Measurements from ENCODE around the gene DIP2A.

The DIP2A gene

DNA sequence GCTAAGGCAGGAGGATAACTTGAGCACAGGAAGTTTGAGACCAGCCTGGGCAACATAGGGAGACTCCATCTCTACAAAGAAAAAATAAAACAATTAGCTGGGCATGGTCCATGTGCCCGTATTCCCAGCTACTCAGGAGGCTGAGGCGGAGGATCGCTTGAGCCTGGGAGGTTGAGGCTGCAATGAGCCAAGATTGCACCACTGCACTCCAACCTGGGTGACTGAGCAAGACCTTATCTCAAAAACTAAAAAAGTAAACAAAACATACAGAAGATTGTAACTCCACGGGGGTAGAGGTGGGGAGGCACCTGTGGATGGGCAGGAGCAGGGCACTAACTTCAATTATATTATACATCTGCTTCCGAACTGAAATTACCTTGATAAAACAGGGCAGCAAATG lies 141.6 kb downstream of the DIP2A start:
- no peak for DNase-seq

DNA sequence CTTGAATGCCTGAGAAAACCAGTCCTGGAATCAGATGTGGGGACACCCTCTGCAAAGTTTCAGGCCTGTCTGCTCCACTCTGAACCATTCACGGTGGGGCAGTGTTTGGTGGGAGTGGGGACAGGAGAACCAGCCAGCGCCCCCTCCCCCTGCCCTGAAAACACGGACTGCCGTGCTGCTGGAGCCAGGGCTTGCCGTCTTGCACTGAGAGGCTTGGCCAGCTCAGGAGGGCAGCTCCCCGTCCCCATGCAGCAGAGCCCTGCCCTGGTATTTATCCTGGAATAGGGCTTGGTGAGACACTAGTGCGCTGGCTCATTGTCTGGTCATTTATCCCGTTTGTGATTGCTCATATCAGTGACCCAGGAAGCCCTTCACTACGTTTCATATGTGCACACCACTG lies 142.3 kb downstream of the DIP2A start:
- DNase-seq = no peak

DNA sequence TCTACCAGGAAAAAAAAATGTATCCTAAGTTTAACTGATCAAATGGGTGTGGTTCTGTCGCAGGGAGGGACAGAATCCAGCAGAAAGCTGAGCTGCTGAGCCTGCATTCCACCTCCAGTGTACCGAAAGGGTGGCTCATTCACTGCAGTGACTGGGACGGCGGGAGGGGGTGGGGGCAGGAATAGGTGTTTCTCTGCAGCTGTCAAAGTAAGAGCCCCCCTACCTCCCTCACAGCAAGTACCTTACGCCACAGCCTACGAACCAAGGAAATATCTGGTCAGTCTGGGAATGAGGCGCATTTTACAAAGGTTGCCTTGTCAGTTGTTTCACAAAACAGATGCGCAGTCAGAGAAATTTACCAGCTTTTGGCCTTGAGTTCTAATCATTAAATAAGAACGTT lies 144.5 kb downstream of the DIP2A start:
- DNase-seq = no peak

DNA sequence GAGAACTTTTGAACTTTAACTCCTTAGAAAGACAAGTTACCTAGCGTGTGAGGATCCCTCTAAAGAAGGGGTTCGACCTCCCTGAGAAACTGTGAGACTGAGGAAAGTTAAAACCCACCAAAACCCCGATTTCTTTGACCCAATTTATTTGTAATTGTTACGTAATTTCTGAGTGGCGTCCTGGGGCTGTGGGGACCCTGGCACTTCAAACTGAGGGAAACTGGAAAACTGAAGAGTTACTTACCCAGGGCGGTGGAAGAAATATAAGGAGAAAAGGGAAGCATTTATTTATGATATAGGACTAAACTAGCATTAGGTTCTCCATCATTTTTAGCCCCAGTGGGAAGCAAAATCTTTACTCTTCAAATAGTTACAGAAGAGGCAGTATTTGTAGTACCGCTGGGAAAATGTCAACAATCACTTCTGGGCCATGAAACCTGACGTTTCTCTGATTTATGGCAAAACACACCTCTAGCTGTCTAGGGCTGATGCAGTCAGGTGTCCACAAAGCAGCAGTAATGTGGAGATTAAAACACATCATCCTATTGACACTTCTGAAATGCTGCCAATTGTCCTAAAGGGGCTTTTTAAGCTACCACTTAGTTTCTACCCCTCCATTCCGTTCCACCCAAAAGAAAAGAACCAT lies 145.8 kb downstream of the DIP2A start:
- no peak for DNase-seq

DNA sequence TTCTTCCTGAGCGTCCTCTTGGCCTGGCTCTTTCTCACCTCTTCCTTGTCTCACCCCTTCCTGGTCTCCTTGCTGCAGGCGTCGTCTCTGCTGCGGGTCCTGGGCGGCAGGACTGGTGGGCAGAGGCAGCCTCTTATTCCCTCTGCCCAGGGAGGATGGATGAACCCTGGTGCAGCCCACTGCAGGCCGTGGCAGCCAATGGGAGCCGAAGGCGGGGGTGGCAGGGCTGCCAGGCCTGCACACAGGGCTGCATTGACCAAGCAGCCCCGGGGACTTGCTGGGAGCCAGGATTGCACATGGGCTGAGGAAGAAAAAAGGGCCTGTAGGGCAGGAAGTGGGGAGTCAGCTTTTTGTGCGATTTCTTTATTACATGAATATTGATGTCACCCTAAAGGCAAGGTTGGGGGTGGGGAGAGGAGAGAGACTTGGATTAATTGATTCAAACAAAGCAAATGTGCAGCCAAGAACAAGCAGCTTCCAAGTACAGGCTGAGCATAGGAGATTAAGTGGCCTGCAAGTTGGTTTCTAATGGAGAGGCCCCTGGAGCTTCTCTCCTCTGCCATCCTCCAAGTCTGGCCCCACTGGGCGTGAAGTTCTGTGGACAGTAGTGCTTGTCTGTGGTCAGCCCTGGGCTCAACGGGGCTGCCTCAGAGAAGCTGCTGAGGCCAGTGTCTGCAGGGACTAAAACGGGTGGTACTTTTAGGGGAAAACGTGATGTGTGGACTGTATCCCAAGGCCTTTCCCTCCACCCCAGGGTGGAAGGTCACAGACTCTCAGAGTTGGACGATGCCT lies 146.5 kb downstream of the DIP2A start, which contains the start of gene S100B:
Gene S100B (minus strand): TSS at position 108 of the 792 bp plus-strand sequence. CDS start 2,667 bp downstream, outside the sequence.
- DNase-seq = no peak

DNA sequence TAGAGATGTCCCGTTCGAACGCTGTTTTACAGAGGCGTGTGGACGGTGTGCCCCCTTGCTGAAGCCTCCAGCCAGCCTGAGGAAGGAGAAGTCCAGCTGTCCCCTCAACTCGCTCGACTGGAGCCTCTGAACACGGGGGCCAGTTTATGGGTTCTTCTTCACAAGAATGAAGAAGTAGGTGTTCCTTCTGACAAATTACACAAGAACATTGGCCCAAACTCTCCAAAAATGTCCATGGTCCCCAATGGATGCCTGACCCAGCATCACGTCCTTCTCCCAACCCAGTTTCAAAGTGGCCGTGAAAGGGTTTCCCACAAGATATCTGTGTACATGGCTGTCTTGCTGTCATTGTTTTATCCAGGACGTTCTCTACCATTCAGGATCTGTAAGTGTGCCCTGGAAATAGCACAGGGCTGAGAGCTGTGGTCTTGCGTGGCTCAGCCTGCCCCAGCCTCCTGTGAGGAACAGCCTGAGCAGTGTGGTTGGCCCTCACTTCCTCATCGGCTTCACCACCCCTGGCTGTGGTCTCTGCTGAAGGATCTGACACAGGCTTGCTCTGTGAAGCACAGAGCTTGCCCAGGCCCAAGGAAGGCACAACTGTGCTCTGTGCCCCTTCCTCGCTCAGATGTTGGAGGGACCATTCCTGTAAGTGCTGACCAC lies 147.2 kb downstream of the DIP2A start:
- DNase-seq = peak; percentile 46

DNA sequence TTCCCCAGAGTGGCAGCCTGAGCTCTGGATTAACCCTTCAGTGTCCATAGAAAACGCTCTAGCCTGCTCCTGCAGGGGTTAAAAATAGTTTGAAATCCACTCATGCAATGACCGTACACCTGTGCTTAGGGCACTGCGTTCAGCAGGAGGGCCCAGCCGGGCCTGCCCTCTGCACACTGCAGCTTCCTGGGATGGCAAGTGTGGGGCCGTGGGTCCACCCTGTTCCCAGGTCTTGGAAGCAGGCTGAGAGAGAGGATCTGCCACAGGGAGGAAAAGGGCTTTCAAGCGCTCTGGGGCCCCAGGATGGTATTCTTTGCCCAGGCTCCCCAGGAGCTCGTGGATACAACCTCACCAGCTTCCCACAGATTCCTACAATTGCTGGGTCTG lies 147.7 kb downstream of the DIP2A start:
- no peak for DNase-seq

DNA sequence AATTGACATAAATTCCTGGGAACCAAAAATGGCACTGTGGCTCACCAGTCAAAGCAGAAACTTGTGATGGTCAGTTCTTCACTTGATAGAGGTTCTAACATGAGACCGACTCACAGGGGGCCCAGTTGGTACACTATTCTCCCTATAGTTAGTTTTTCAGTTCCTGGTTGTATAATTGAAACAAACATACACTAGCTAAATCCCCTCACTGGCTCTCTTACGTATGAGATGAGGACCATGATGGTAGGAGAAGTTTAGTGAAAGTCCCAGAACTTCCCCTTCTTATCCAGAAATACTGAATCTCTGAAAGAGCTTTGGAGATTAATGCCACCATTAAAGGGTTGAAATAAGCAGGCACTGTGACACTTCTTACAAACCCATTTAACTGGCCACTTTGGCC lies 148.9 kb downstream of the DIP2A start:
- DNase-seq = no peak

DNA sequence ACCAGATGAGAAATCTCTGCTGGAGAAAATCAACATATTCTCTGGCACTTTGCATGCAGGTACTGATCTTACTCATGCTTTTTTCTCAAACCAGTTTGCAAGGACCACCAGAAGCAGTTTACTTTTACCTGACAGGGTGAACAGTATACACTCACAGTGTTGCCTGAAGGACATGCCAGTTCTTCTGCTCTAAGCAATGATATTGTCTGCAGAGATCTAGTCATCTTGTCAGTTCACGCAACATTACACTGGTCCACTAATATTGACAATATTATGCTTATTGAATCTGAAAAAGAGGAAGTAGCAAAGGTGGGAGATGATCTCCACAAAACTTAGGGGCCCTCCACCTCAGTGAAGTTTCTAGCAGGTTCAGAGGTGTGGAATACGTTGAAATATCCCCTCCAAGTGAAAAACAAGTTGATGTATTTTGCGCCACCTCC lies 150.0 kb downstream of the DIP2A start:
- DNase-seq = no peak

DNA sequence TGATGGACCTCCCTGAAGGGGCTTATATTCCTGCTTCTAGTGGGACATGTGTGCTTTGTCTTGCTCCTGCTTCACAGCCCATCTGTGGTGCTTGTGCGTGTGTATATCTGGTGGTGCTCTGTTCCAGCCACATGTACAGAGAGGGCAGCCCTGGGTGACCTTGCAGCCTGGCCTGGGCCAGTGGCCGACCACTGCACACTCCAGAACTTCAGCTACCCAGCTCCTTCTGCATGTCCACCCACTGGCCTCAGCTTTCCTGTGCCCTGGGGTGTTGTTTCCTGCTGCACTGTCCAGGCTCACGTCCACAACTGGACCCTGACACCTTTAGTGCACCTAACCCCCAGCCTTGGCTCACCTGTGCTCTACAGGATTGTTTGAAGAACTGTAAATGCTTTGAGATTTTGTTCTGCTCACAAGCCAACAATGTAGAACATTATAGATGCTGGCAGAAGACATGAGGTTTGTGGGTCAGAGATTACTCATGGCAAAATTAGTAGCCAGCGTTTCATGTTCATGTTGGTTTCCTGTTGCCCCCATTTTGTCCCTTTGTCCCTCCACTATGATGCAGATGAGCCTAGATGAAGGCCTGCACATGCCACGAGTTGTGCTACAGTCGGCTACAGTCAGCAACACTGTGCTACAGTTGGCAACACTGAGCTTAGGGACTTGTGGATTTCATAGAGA lies 151.5 kb downstream of the DIP2A start:
- DNase-seq = no peak

DNA sequence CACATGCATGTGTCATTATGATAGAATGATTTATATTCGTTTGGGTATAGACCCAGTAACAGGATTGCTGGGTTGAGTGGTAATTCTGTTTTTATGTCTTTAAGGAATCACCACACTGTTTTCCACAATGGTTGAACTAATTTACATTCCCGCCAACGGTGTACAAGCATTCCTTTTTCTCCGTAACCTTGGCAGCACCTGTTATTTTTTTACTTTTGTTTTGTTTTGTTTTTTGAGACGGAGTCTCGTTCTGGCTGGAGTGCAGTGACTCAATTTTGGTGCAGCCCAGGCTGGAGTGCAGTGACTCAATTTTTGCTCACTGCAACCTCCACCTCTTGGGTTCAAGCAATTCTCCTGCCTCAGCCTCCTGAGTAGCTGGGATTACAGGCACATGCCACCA lies 154.7 kb downstream of the DIP2A start:
- no peak for DNase-seq

DNA sequence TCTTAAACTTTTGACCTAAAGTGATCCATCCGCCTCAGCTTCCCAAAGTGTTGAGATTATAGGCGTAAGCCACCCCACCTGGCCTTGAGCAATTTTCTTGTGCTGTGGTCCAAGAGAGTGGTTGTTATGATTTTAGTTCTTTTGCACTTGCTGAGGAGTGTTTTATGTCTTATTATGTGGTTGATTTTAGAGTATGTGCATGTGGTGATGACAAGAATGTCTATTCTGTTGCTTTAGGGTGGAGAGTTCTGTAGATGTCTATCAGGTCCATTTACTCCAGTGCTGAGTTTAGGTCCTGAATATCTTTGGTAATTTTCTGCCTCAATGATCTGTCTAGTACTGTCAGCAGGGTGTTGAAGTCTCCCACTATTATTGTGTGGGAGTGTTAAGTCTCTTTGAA lies 157.4 kb downstream of the DIP2A start:
- no peak for DNase-seq

DNA sequence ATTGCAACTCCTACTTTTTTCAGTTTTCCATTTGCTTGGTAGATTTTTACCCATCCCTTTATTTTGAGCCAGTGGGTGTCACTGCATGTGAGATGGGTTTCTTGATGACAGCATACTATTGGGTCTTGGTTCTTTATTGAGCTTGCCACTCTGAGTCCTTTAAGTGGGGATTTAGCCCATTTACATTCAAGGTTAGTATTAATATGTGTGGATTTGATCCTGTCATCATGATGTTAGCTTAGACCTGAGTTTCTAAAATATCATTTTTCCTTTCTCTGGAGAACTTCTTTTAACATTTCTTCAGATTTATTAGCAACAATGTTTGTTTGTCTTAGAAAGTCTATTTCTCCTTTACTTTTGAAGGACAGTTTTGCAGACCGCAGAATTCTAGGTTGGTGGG lies 158.0 kb downstream of the DIP2A start:
- no peak for DNase-seq

DNA sequence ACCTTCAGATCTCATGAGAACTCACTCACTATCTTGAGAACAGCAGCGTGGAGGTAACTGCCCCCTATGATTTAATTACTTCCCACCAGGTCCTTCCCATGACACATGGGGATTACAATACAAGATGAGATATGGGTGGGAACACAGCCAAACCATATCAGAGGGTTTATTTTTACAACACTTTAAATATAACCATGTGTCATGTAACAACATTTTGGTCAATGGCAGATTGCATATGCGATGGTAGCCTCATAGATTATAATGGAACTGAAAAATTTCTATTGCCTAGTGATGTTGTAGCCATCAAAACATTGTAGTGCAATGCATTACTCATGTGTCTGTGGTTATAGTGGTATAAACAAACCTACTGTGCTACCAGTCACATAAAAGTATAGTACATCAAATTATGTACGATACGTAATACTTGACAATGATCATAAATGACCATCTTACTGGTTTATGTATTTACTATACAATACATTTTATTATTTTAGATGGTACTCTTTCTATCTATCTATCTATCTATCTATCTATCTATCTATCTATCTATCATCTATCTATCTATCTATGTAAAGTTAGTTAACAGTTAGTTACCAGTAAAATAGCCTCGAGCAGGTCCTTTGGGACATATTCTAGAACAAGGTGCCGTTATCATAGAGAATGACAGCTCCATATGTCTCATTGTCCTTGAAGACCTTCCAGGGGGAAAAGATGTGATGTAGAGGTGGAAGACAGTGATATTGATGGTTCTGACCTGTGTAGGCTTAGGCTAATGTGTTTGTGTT lies 158.8 kb downstream of the DIP2A start:
- no peak for DNase-seq

DNA sequence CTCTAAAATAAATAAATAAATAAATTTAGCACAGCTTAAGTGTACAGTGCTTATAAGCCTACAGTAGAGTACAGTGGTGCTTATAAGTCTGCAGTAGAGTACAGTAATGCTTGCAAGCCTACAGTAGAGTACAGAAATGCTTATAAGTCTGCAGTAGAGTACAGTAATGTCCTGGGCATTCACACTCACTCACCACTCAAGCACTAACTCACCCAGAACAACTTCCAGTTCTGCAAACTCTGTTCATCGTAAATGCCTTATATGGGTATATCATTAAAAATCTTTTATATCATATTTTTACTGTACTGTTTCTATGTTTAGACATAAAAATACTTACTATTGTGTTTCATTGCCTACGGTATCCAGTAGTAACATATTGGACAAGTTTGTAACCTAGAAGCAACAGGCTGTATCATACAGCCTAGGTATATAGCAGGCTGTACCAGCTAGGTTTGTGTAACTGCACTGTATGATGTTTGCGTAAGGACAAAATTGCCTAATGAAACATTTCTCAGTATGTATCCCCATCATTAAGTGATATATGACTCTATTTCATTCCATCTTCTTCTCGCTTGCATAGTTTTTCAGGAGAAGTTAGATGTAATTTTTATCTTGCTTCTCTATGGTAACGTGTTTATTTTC lies 160.2 kb downstream of the DIP2A start:
- no peak for DNase-seq

All from activated CD8-positive, alpha-beta memory T cell treated with anti-CD3 and anti-CD28 coated beads, Interleukin-2, amount 50 U/mL, for 4 hours (primary cell).